ENCODE measurements around the gene G6PD. TPM values are rescaled to one million over a fixed set of nuclear protein-coding genes. Genes with fewer than 3 reads are reported as not detected.

G6PD gene
- 0.31 and 3.0 TPM in 2 replicates for polyA plus RNA-seq

DNA sequence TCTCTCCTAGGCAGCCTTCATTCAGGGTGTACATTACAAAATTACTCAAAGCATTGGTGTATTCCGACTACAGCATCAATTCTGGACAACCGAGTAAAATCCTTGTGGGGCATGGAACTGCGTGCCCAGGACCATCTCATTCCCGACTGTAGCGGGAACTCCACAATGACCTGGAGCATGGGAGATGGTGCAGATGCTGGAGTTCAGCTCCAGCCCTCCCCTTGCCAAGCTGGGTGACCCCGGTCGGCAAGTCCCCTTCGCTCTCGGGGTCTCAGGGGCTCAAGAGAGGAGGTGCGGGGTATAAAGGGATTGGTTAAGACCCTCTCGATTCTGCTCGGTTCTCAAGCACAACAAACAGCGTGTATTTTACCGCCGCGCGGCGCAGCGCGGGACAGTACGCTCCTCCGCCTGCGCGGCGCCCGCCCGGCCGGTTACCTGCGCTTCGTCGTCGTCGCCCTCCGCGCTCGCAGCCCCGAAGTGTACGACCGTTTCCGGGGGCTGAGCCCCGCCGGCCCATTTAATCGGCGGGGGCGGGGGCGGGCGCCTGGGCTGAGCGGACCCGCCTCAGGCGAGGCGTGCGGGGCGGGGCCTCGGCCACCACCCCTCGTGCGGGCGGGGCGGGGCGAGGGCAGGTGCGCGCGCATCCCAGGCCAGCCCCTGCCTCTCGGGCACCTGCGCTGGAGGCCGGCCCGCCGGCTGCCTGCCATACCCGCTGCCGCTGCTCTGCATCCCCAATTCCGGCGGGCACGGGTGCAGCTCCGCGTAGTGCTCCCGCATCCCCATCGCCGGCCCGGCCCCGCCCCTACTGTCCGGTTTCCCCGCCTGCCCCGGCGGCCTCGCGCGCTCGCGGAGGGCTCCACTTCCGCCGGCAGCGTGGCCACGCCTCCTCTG, at the start of gene G6PD:
Gene G6PD, minus strand, starts transcription at position 493 of the 891 bp plus-strand sequence. CDS start 691 bp downstream, outside the sequence.

DNA sequence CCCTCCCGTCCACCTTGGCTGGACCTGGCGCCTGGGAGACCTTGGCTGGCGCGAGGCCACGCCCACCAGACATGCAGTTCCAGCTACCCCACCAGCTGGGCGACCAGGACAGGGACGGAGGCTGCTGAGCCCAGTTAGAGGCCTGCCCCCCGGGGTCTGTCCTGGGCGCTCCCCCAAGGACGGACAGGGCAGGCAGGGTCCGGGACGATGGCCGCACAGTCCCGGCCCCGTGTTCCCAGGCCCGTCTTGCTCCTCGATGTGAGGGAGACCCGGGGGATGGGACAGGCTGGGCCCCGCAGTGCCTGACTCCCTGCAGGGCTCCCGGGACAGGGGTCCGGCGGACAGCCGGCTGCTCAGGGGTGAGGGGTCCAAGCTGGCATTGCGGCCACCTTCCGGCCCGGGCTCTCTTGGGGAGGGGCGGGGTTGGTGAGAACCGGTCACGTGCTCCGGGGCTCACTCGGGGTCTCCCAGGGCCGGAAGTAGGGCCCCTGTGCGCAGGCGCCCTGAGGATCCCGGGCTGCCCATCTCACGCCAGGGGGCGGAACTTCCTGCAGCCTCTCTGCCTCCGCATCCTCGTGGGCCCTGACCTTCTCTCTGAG, 38.0 kb upstream of the G6PD start, which contains the start of gene CTAG1A:
Gene CTAG1A, plus strand, starts transcription at position 549 of the 599 bp plus-strand sequence. CDS start 74 bp downstream, outside the sequence.

DNA sequence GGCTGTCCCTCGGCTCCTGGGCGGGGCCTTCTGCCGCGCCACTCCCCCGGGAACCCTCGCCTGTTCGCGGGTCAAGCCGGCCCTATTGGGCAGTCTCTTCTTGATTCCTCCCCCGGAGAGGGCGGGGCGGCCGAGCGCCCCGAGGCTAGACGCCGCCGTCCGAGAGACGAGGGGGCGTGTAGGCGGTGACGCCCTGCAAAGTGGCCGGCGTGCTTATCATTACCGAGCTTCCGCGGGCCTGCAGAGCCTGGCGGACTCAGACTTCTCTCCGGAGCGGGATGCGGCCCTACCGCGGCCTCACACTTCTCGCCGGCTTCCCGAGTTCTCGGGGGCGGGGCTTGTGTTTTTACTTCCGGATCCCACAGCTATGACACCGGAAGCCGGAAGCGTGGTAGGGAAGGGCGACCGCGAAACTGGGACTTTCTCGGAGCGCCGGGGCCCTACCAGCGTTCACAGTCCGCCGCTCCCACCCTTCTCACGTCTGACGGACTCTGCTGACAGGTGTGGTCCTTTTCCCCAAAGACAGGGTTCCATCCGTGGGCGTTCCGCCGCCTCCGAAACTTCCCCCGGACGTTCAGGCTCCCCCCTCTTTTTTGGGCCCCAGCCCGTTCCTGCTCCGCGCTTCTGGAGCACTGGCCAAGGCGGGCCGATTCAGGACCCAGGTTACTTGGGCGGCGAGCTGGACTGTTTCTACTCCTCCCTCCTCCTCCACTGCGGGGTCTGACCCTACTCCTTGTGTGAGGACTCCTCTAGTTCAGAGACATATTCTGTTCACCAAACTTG, 790 bp upstream of the G6PD start, which contains the start of gene IKBKG:
Gene IKBKG, plus strand, starts transcription at position 376 of the 783 bp plus-strand sequence. CDS start 4,383 bp downstream, outside the sequence.

DNA sequence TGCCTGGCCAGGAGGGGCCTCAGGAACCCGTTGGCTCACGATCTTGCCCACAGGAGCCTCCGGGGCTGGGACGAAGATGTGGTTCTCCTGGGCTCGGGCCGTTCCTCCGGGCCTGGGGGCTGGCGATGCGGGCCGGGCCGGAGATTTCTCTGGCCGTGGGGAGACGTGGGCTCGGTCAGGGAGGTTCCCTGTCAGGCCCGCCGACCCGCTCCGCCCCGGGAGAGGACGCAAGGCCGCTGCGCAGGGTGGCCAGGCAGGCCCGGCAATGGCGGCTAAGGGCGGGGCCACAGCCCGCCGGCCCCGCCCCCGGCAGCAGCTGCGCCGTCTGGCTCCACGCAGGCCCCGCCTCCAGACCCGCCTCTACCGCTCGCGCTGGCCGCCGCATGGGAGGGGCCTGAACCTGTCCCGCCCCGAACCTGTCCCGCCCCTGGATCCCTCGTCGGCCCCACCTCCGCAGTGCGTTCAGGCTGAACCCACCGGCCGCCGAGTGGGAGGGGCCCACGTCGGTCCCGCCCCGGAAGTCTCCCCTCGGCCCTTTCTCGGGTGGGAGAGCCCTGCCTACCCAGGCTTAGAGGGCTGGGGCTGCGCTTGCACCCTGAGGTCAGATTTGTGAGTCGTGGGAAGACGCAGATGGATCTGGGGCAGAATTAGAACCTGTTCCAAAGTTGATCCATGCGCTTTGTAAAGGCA, 30.5 kb downstream of the G6PD start, which contains the start of gene FAM3A:
Gene FAM3A, minus strand, starts transcription at position 267 of the 690 bp plus-strand sequence. CDS start 460 bp downstream, outside the sequence.

GRCh38 chrX:154490414-154491083, 56.1 kb downstream of the G6PD start, which contains the start of gene SLC10A3:
SLC10A3 (minus strand) TSS chrX:154490629; CDS start chrX:154488940, 1,689 bp downstream.

GRCh38 chrX:154486396-154487207, 60.0 kb downstream of the G6PD start, which contains the start of gene UBL4A:
UBL4A (minus strand) TSS chrX:154486615; CDS start chrX:154486584, 31 bp downstream.

Other genes with a start within 250 kb of the G6PD start
- 4.9 TPM in 1 of 2 replicates, not detected in the other for gene FLNA, start 172.2 kb downstream of the G6PD start, polyA plus RNA-seq
- 1.6 and 2.0 TPM in 2 replicates for gene EMD, start 167.6 kb downstream of the G6PD start, polyA plus RNA-seq
- 317 and 487 TPM in 2 replicates for gene RPL10, start 148.5 kb downstream of the G6PD start, polyA plus RNA-seq
- gene DNASE1L1, start 137.6 kb downstream of the G6PD start, polyA plus RNA-seq: not detected in 2 replicates
- gene TAFAZZIN, start 135.3 kb downstream of the G6PD start, polyA plus RNA-seq: 1.9 and 14.5 TPM in 2 replicates
- gene ATP6AP1, start 118.2 kb downstream of the G6PD start, polyA plus RNA-seq: 42.0 and 42.2 TPM in 2 replicates
- 72.2 and 103 TPM in 2 replicates for gene GDI1, start 109.7 kb downstream of the G6PD start, polyA plus RNA-seq
- gene FAM50A, start 102.7 kb downstream of the G6PD start, polyA plus RNA-seq: 5.7 and 8.8 TPM in 2 replicates
- gene PLXNA3, start 88.6 kb downstream of the G6PD start, polyA plus RNA-seq: not detected in 2 replicates
- gene LAGE3, start 67.6 kb downstream of the G6PD start, polyA plus RNA-seq: 16.5 and 16.8 TPM in 2 replicates
- gene UBL4A, start 60.2 kb downstream of the G6PD start, polyA plus RNA-seq: 6.2 and 8.0 TPM in 2 replicates
- 1.1 and 1.7 TPM in 2 replicates for gene SLC10A3, start 56.2 kb downstream of the G6PD start, polyA plus RNA-seq
- 2.3 and 7.8 TPM in 2 replicates for gene FAM3A, start 30.6 kb downstream of the G6PD start, polyA plus RNA-seq
- 2.3 and 5.1 TPM in 2 replicates for gene IKBKG, start 774 bp upstream of the G6PD start, polyA plus RNA-seq
- not detected in 2 replicates for gene CTAG1A, start 38.3 kb upstream of the G6PD start, polyA plus RNA-seq
- gene CTAG1B, start 72.4 kb upstream of the G6PD start, polyA plus RNA-seq: not detected in 2 replicates
- gene CTAG2, start 106.7 kb upstream of the G6PD start, polyA plus RNA-seq: not detected in 2 replicates
- 0.60 and 2.0 TPM in 2 replicates for gene GAB3, start 204.2 kb upstream of the G6PD start, polyA plus RNA-seq
- gene DKC1, start 216.0 kb upstream of the G6PD start, polyA plus RNA-seq: 13.2 and 14.1 TPM in 2 replicates

Measured in Purkinje cell (primary cell).